GM12878 (cell line): ENCODE measurements around the gene LPIN2. TPM values are rescaled to one million over a fixed set of nuclear protein-coding genes. Genes with fewer than 3 reads are reported as not detected.
A peak's percentile ranks its signal among the peaks of the same experiment; 100 is the strongest.

Source experiments
- ATAC-seq: fragments of 200-7000 bp; cut with Tn5 transposase; 3 replicates; pipeline ENCODE4 v1.9.1; 2020; ENCODE audit warnings: mild to moderate bottlenecking, moderate library complexity
- BruUV-seq: library from RNA; stranded (reverse); fragments of 400-500 nt; replicated peaks from 2 replicates; lab custom pipeline; 2021; lab: Mats Ljungman, UMichigan
- CTCF ChIA-PET: fragments of 300-600 bp; sonication (Branson Sonifier 250); formaldehyde crosslinking; extraction: SDS; loops from one replicate; lab custom pipeline; 2021; ENCODE audit warnings: inconsistent platforms; lab: Yijun Ruan, JAX
- POLR2A ChIA-PET: fragments of 350-600 bp; formaldehyde crosslinking; extraction: SDS; loops from one replicate; lab custom pipeline; 2021; ENCODE audit warnings: inconsistent platforms; lab: Charles Lee
- RAD21 ChIA-PET: fragments of 300-600 bp; sonication (Branson Sonifier 250); formaldehyde crosslinking; loops from one replicate; lab custom pipeline; 2023; ENCODE audit warnings: antibody characterized with exemption; ENCODE audit not compliant: unreplicated experiment; lab: Charles Lee
- SMC1A ChIA-PET: fragments of 300-600 bp; sonication (Branson Sonifier 250); formaldehyde crosslinking; loops from one replicate; lab custom pipeline; 2023; ENCODE audit not compliant: unreplicated experiment, uncharacterized antibody; lab: Charles Lee
- DNase-seq: peaks from one replicate; pipeline ENCODE4 v3.0.0-alpha.2; 2011; ENCODE audit warnings: low read depth, low spot score
- FAIRE-seq: peaks from 3 replicates; lab custom pipeline; 2011; peaks lifted over from hg19 to GRCh38; lab: Jason Lieb, UNC
- H2AFZ ChIP-seq: 2 replicates; pipeline ENCODE4 v1.6.0; 2011; ENCODE audit warnings: low read depth, low read length, control low read depth; ENCODE audit not compliant: control insufficient read depth
- H3K27ac ChIP-seq: 2 replicates; pipeline ENCODE4 v1.5.1; 2011; ENCODE audit warnings: control low read depth; ENCODE audit not compliant: control insufficient read depth, insufficient read depth
- H3K27me3 ChIP-seq, 2 experiments: replicated peaks in 1 of 2; 2 replicates each; pipeline versions ENCODE4 v1.6.0 to v1.6.1; 2011; ENCODE audit warnings: low read length in 1 of 2; ENCODE audit not compliant: control insufficient read depth in 2 of 2, insufficient read depth in 2 of 2
- H3K36me3 ChIP-seq, 2 experiments: 2 replicates each; pipeline ENCODE4 v1.5.1; 2011; ENCODE audit warnings: low read length in 1 of 2; ENCODE audit not compliant: control insufficient read depth in 2 of 2, insufficient read depth in 2 of 2
- H3K4me1 ChIP-seq: 2 replicates; pipeline ENCODE4 v1.6.1; 2011; ENCODE audit warnings: mild to moderate bottlenecking, low read length, moderate library complexity, mixed read lengths; ENCODE audit not compliant: control insufficient read depth, insufficient read depth
- H3K4me2 ChIP-seq: 2 replicates; pipeline ENCODE4 v1.6.0; 2011; ENCODE audit warnings: control low read depth; ENCODE audit not compliant: control insufficient read depth, insufficient read depth
- H3K4me3 ChIP-seq: fragments of 200-600 bp; sonication (generic); 2 replicates; pipeline ENCODE4 v1.5.1; 2016
- H3K79me2 ChIP-seq: 2 replicates; pipeline ENCODE4 v1.6.0; 2011; ENCODE audit warnings: low read length; ENCODE audit not compliant: control insufficient read depth, insufficient read depth
- H3K9ac ChIP-seq: 2 replicates; pipeline ENCODE4 v1.8.0; 2011; ENCODE audit warnings: low read length, control low read depth, mixed read lengths; ENCODE audit not compliant: control insufficient read depth, insufficient read depth
- H3K9me3 ChIP-seq: replicated peaks from 3 replicates; pipeline ENCODE4 v1.5.1; 2011; ENCODE audit warnings: mild to moderate bottlenecking, low read length; ENCODE audit not compliant: control insufficient read depth, insufficient read depth
- H4K20me1 ChIP-seq: 2 replicates; pipeline ENCODE4 v1.6.0; 2011; ENCODE audit not compliant: control insufficient read depth, insufficient read depth
- ATF2 ChIP-seq: IDR thresholded peaks from 2 replicates; pipeline ENCODE4 v1.6.1; 2012; ENCODE audit warnings: low read length, inconsistent platforms
- FOS ChIP-seq: IDR thresholded peaks from 3 replicates; pipeline ENCODE4 v1.6.1; 2011; ENCODE audit warnings: borderline replicate concordance; ENCODE audit not compliant: insufficient read length; ENCODE audit errors: extremely low read depth
- GATAD2B ChIP-seq: fragments of 450-650 bp; conservative IDR thresholded peaks from 2 replicates; pipeline ENCODE4 v1.6.1; 2017; ENCODE audit warnings: low read depth, mild to moderate bottlenecking, moderate library complexity
- IKZF1 ChIP-seq: fragments of 450-650 bp; conservative IDR thresholded peaks from 2 replicates; pipeline ENCODE4 v1.6.1; 2017; ENCODE audit warnings: antibody characterized with exemption, mild to moderate bottlenecking
- NBN ChIP-seq: fragments of 450-650 bp; IDR thresholded peaks from 2 replicates; pipeline ENCODE4 v1.6.1; 2016
- PML ChIP-seq: IDR thresholded peaks from 2 replicates; pipeline ENCODE4 v1.6.1; 2012; ENCODE audit warnings: low read length, inconsistent platforms
- RELB ChIP-seq: fragments of 450-650 bp; IDR thresholded peaks from 2 replicates; pipeline ENCODE4 v1.6.1; 2017; ENCODE audit warnings: low read depth, mild to moderate bottlenecking, moderate library complexity
- SKIL ChIP-seq: fragments of 450-650 bp; IDR thresholded peaks from 2 replicates; pipeline ENCODE4 v1.6.1; 2017; ENCODE audit warnings: mild to moderate bottlenecking, low read depth, inconsistent platforms; ENCODE audit not compliant: poor library complexity, severe bottlenecking
- SMAD1 ChIP-seq: fragments of 450-650 bp; IDR thresholded peaks from 2 replicates; pipeline ENCODE4 v1.6.1; 2018; ENCODE audit warnings: mild to moderate bottlenecking, low read depth; ENCODE audit not compliant: partially characterized antibody
- SUPT20H ChIP-seq: IDR thresholded peaks from 2 replicates; pipeline ENCODE4 v1.6.1; 2011; ENCODE audit warnings: low read depth, mild to moderate bottlenecking, low read length, moderate library complexity, borderline replicate concordance; ENCODE audit not compliant: control insufficient read depth
- ZBTB33 ChIP-seq: fragments of 450-650 bp; IDR thresholded peaks from 2 replicates; pipeline ENCODE4 v1.6.1; 2017; ENCODE audit warnings: mild to moderate bottlenecking
- WGBS: methylation state at CpG from one replicate; pipeline ENCODE4 v1.1.6; 2016; ENCODE audit warnings: low lambda C conversion rate; ENCODE audit not compliant: insufficient replicate concordance, insufficient coverage; ENCODE audit errors: missing lambda C conversion rate; 5-methylcytosine and 5-hydroxymethylcytosine counted together
- in situ Hi-C: fragments of 300-500 bp; cut with MboI; formaldehyde crosslinking; loops from 9 replicates; pipeline ENCODE4 v1.14.3; 2018; ENCODE audit warnings: mixed read lengths
- intact Hi-C: fragments of 100-400 bp; cut with micrococcal nuclease; formaldehyde crosslinking; loops from one replicate; pipeline ENCODE4 v1.14.2; 2022; ENCODE audit not compliant: unreplicated experiment
- polyA plus RNA-seq, 11 experiments: library from polyadenylated mRNA; depleted of rRNA in 4 of 11; unstranded in 6 of 11; stranded (reverse) in 5 of 11; fragments of >200 nt; fragmentation: Nextera tagmentation in 4 of 11; fragmentation: Illumina TruSeq in 1 of 11; extraction: Ambion mirVana in 4 of 11; extraction: Trizol in 1 of 11; gene quantifications; 1 replicate in 1 of 11; 2 replicates in 10 of 11; pipeline versions ENCODE4 v1.2.1 to v1.2.3, GENCODE V29; 2011 to 2016; ENCODE audit warnings: inconsistent platforms in 2 of 11, missing spikeins in 2 of 11, low read depth in 1 of 11
- total RNA-seq, 4 experiments: library from RNA; depleted of rRNA in 3 of 4; stranded (reverse); fragments of >200 nt in 3 of 4; fragmentation: Illumina TruSeq in 1 of 4; extraction: Trizol in 1 of 4; gene quantifications; 2 replicates each; pipeline versions ENCODE4 v1.2.1 to v1.2.3, GENCODE V29; 2013 to 2021

LPIN2 gene
- total and polyA plus RNA-seq, 10 of the 15 experiments (the other 5 are each of a cell fraction or from before 2014, with no cell fraction given) = 4.1 to 28.0 (median 15.9) TPM

GRCh38 chr18:2979871-2980790, 32.8 kb downstream of the LPIN2 start:
- BruUV-seq = no TSS peak

More at GRCh38 chr18:2979871-2980790, 32.8 kb downstream of the LPIN2 start:
- TF ChIP-seq ZBTB33 (no peak), GATAD2B (no peak), SUPT20H (no peak), SMAD1 (peak; percentile 59), NBN (peak; percentile 22; the same call in 1 of the 2 replicates), PML (no peak), ATF2 (peak; percentile 24; the same call in 1 of the 2 replicates), RELB (0 out of 2 replicates have a peak, but pooled peaks have one; percentile 18), FOS (no peak), SKIL (peak; percentile 20), IKZF1 (peak; percentile 16; the same call in 1 of the 2 replicates)
- WGBS = 67% methylated on average over 8 of the region's 8 CpGs
- ChIA-PET CTCF (interaction anchor here (0.6 to 11.2 kb wide), 15 partner anchors 9 to 335 kb away, joined by 3 to 174 read pairs (median 4); no protein-coding TSS in a partner anchor), POLR2A (interaction anchor here (0.5 to 5.6 kb wide), 8 partner anchors 9 to 473 kb away, joined by 3 to 124 read pairs (median 10); partner anchors contain the start of gene MYL12A), SMC1A (interaction anchor here (0.8 to 6.7 kb wide), 17 partner anchors 8 to 271 kb away, joined by 3 to 160 read pairs (median 5); no protein-coding TSS in a partner anchor), RAD21 (interaction anchor here (0.7 to 5.4 kb wide), 10 partner anchors 9 to 268 kb away, joined by 3 to 110 read pairs (median 4); no protein-coding TSS in a partner anchor)
- no peaks in the 10 kb centered on the region for H3K27me3 ChIP-seq
- in situ Hi-C loops = loop anchor here (10.0 kb wide), 2 partner anchors 475 to 615 kb away; partner anchors contain the start of gene TGIF1
- peak overlapping the region; percentile 96 for H3K4me2 ChIP-seq
- DNase-seq (no peak), FAIRE-seq (no peak), ATAC-seq (peak; percentile 61)
- H3K4me3 ChIP-seq = peak overlapping the region; percentile 43; the same call in 1 of the 2 replicates
- peaks cover 83% of the 10 kb centered on the region for H3K79me2 ChIP-seq
- H3K9me3 ChIP-seq = no peaks in the 10 kb centered on the region
- H4K20me1 ChIP-seq = no peaks in the 10 kb centered on the region
- intact Hi-C loops = loop anchor here (2.0 to 10.0 kb wide), 3 partner anchors 21 to 325 kb away; partner anchors contain the start of genes MYL12A and SMCHD1
- H2AFZ ChIP-seq = peak overlapping the region; percentile 55; the same call in 1 of the 2 replicates
- H3K9ac ChIP-seq = peak overlapping the region; percentile 51
- H3K27ac ChIP-seq = peak overlapping the region; percentile 75
- H3K4me1 ChIP-seq = peaks cover 47% of the 10 kb centered on the region
- no peaks in the 10 kb centered on the region for H3K36me3 ChIP-seq
